Stromal cell of bone marrow (primary cell): ENCODE data around the gene SP4.
"Not testable (repeated sequence)": the region's sequence is repeated elsewhere in the genome, so short reads cannot be mapped to it uniquely, and the experiment has no call there.

Experiments
- DNase-seq: peaks from one replicate; pipeline ENCODE4 v3.0.0-alpha.2; 2012; ENCODE audit warnings: low read depth

The SP4 gene

DNA sequence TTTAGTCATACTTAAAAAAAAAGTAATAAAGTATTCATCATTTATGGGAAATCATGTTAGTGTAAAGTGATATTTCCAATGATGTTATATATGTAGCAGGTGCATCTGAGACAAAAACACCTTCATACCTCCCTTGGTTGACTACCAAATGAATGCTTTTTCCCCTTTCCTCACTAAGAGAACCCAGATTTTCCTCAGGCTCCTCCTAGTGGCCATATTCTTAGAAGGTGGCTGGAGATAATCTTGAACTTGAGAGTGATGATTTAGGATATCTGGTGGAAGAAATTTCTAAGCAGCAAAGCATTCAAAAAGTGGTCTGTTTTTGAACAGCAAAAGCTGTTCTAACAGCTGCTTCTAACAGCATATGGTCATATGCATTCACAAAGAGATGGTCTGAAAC lies 98.1 kb downstream of the SP4 start:
- no peak for DNase-seq

- no peak for DNase-seq
Observed at GRCh38 chr7:21526448-21526847, 98.6 kb downstream of the SP4 start.

GRCh38 chr7:21532485-21532884 lies 104.6 kb downstream of the SP4 start:
- DNase-seq = not testable (repeated sequence)

- DNase-seq = not testable (repeated sequence)
Observed at GRCh38 chr7:21533646-21534045, 105.8 kb downstream of the SP4 start.

DNA sequence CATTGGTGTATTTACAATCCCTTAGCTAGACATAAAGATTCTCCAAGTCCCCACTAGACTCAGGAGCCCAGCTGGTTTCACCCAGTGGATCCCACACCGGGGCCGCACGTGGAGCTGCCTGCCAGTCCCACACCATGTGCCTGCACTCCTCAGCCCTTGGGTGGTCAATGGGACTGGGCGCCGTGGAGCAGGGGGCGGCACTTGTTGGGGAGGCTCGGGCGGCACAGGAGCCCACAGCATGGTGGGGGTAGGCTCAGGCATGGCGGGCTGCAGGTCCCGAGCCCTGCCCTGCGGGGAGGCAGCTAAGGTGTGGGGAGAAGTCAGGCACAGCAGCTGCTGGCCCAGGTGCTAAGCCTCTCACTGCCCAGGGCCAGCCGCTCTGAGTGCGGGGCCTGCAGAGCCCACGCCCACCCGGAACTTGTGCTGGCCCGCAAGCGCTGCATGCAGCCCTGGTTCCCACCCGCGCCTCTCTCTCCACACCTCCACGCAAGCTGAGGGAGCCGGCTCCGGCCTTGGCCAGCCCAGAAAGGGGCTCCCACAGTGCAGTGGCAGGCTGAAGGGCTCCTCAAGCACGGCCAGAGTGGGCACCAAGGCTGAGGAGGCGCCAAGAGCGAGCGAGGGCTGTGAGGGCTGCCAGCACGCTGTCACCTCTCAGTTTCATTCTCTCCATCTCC lies 108.7 kb downstream of the SP4 start:
- not testable (repeated sequence) for DNase-seq

- no peak for DNase-seq
Observed at GRCh38 chr7:21538936-21539495, 111.1 kb downstream of the SP4 start.

DNA sequence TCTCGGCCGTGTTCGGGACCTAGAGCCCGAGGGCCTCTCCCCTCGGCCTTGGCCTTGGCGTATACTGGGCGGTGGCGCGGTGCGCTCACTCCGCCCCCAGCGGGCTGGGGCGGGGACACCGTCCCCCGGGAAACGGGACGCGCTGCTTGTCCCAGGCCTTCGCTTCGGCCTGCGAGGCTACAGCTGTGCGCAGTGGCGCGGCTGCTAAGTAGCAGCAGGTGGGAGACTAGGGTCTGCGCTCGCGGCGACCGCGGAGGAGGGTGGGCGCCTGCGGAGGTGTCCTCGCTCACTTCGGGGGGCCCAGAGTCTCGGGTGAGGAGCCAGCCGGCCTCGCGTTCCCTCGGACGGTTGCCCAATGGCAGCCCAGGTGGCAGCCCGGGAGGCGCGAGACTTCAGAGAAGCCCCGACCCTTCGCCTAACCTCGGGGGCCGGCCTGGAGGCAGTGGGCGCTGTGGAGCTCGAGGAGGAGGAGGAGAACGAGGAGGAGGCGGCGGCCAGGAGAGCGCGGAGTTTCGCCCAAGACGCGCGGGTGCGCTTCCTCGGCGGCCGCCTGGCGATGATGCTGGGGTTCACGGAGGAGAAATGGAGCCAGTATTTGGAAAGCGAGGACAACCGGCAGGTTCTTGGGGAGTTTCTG lies 115.1 kb downstream of the SP4 start, which contains the start of gene DNAH11:
Gene DNAH11, plus strand, starts transcription at position 149 of the 637 bp plus-strand sequence. Its CDS starts 207 bp downstream, at position 356.
- no peak for DNase-seq

DNA sequence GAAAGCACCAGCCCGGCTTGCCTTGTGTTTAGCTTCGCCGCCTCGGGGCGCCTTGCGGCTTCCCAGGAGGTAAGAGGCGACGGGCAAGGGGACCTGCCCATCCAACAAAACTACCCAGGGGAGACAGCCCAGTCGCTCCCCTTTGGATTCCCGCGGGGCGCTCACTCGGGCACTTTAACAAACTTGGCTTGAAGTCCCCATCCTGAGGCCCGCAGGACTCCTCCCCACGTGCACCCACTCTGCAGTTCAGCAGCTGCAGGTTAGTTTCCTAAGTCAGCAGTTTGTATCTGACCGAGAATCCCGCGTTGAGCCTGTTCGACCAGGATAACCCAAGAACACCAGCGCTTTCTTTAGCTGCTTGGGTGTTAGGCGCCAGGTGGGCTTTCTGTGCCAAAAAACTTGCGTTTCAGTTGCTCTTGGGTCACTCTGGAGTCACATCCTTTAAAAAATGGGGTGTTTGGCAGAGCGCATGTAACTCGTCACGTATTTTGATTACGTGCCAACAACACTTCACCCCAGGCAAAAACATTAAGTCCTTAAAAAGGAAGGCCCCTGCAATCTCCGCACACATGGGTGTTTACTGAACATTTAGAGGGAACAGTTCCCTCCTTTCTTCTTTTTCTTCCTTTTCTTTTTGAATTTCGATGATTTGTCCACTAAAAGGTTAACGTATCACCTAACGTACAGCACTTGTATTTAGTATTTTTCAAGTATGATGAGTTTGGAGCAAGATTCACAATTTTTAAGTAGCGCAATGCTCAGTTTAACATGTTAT lies 115.8 kb downstream of the SP4 start:
- DNase-seq = no peak

DNA sequence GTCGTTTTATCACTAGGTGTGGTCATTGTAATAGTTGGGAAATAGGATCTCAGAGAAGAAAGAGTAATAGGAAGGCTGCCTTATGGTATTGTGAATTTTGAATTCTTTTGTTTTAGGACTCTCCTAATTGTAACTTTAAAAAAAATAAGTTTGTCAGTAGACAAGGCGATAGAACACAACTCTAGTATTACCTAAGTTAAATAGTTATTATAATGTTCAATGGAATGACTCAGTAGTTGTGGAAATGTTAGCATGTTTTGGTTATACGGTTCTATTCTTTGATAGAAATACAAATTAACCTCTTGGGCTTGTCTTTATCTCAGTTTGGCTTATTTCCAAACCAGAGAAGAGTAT lies 116.4 kb downstream of the SP4 start:
- no peak for DNase-seq

DNA sequence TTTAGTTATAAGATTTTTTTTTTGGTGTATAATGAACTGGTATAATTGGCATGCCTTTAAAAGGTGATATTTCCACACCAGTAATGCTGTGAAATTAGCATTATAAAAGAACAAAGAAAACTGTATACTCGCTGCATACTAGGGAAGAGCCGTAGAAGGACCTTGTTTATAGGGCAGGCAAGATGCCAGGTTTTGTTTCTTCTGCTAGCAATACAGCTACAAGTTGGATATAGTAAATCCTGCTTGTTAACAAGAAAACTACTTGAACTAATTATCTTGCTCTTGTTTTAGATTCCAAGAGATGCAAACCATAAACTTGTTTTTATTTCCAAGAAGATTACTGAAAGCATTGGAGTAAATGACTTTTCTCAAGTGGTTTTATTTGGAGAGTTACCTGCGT lies 116.8 kb downstream of the SP4 start:
- DNase-seq = no peak

GRCh38 chr7:21547501-21547900 lies 119.6 kb downstream of the SP4 start:
- DNase-seq = no peak

DNA sequence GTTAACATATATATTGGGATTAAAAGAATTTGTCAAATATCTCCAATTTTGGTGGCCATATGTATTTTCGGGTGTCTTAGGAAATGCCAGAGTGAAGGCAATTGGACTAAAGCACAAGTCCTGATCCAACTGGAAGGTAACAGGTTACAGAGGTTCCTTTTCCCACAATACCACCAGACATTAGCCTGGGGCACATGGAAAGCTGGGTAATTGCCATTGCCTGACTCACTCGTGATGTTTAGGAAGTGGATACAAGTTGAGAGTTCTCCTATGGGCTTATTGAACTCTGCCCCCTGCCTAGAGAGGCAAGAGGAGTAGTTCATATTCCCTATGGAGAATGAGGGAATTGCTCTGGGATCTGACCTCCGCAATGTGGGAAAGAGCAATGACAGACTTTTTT lies 120.6 kb downstream of the SP4 start:
- DNase-seq = no peak

GRCh38 chr7:21550076-21550475 lies 122.2 kb downstream of the SP4 start:
- DNase-seq = no peak

DNA sequence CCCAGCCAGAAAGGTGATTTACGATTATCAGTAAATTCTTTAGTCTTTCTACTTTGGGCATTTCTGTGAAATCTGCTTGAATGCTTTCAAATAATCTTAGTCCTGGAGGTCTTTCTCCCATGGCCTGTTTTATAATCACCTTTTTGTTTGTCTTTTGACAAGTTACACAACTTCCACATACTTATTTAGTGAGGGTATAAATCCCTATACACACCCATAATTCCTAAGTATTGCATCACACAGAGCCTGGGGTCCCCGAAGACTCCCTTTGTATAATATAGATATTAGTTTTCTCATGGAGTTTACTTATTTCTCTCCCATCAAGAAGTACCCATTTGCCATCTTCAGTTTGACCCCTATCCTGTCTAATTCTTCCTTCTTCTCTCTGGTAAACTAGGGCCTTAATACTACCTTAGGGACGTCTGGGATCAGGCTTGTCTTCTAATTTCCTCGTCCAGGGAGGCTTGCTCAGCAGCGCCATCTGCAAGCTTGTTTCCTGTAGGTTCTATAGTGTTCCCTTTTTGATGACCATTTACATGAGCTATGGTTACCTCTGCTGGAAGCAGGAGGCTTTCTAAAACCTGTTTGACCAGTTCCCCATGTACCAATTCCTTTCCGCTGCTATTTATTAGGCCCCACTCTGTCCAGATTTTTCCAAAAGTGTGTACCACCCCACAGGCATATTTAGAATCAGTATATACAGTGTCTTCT lies 123.1 kb downstream of the SP4 start:
- DNase-seq = no peak

DNA sequence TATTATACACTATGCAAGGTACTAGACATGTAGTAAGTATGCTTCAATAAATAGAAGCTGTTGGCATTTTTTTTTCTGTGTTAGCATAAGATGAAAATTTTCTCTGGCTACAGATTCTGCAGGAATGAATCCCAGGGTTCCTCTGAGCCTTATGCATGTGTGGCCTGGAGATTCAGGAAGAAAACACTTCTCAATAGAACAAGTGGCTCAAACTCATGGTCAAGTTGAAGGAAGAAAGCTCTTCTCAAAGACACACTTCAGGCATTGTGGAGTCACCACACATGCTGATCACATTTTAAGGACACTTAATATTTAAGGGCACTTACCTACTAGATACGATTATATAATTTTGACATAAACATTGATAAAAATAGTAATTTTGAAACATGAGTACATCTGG lies 134.5 kb downstream of the SP4 start:
- no peak for DNase-seq
